ENCODE results near the gene PGLYRP1.

PGLYRP1 gene, protein sequence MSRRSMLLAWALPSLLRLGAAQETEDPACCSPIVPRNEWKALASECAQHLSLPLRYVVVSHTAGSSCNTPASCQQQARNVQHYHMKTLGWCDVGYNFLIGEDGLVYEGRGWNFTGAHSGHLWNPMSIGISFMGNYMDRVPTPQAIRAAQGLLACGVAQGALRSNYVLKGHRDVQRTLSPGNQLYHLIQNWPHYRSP

DNA sequence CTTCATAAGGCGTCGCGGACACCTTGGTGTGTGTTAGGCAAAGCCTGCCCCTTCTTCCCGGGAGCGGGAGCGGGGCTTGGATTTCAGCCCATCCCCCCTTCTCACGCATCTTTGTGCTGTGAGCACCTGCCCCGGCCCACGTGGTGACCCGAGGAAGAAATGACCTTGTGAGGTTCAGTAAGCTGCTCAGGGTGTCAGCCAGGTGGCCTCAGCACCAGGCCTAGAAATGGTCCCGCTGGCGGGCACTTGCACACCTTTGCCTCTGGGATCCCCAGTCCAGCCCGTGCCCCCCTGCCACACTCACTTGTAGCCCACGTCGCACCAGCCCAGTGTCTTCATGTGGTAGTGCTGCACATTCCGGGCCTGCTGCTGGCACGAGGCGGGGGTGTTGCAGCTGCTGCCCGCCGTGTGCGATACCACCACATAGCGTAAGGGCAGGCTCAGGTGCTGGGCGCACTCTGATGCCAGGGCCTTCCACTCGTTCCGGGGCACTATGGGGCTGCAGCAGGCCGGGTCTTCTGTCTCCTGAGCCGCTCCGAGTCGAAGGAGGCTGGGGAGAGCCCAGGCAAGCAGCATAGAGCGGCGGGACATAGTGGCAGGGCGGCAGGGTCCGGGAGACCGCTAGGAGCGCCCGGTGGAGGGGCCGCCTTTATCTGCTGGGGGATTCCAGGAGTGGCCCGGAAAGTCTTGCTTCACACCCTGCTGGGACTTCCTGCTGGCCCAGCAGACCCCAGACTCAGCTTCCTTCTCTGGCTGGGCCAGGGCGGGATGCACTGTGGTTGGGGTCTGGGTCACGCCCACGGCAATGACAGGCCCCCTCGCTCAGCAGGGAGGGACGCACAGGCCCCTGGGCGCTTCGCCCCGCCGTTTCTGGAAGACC, at the start of gene PGLYRP1:
TSS of gene PGLYRP1 (minus strand) at position 623 of the 880 bp plus-strand sequence. CDS start at position 591, 32 bp downstream.
- peaks cover 17% of the 10 kb centered on the region for H3K4me1 Mint-ChIP-seq
- DNase-seq (ENCODE audit: low spot score in 2 of 2) (no peak), ATAC-seq (replicated peaks; ENCODE audit: extremely low read depth, poor library complexity, severe bottlenecking) (no peak)
- peaks cover 33% of the 10 kb centered on the region for H3K27me3 Mint-ChIP-seq
- H3K9me3 Mint-ChIP-seq, result no peaks in the 10 kb centered on the region
- H3K36me3 Mint-ChIP-seq (ENCODE audit: insufficient read depth), result no peaks in the 10 kb centered on the region
- no peak within 1 kb of the TSS for H3K4me3 Mint-ChIP-seq
- H3K27ac Mint-ChIP-seq (ENCODE audit: low read depth), result no peak within 1 kb of the TSS

DNA sequence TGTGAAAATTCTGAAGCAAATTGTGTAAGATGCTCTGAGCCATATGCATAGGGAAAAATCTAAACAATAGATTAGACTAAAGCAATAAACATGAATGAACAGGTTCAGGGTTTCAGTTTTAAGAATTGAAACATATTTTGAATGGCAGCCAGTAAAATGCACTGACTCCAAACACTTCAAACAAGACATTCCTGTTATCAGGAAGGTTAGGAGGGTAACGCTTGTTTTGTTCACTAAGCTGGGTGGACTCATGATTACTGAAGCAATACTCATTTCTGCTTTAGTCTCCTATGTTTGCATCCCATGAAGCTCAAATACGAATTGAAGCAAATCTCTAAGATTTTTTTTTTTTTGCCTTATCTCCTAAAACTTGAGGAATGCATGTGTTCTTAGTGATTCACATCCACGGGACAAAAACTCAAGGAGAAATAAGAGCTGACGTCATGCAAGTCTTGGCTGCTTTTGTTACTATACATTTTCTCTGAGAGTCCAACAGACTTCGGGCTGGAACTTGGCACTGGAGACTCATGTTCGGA, 47.0 kb upstream of the PGLYRP1 start:
- DNase-seq (ENCODE audit: low spot score in 2 of 2) (no peak), ATAC-seq (replicated peaks; ENCODE audit: extremely low read depth, poor library complexity, severe bottlenecking) (no peak)
- peaks cover 95% of the 10 kb centered on the region for H3K27me3 Mint-ChIP-seq
- no peak overlapping the region for H3K27ac Mint-ChIP-seq (ENCODE audit: low read depth)
- H3K9me3 Mint-ChIP-seq, result no peaks in the 10 kb centered on the region
- no peaks in the 10 kb centered on the region for H3K36me3 Mint-ChIP-seq (ENCODE audit: insufficient read depth)
- no peaks in the 10 kb centered on the region for H3K4me1 Mint-ChIP-seq
- no peak overlapping the region for H3K4me3 Mint-ChIP-seq

DNA sequence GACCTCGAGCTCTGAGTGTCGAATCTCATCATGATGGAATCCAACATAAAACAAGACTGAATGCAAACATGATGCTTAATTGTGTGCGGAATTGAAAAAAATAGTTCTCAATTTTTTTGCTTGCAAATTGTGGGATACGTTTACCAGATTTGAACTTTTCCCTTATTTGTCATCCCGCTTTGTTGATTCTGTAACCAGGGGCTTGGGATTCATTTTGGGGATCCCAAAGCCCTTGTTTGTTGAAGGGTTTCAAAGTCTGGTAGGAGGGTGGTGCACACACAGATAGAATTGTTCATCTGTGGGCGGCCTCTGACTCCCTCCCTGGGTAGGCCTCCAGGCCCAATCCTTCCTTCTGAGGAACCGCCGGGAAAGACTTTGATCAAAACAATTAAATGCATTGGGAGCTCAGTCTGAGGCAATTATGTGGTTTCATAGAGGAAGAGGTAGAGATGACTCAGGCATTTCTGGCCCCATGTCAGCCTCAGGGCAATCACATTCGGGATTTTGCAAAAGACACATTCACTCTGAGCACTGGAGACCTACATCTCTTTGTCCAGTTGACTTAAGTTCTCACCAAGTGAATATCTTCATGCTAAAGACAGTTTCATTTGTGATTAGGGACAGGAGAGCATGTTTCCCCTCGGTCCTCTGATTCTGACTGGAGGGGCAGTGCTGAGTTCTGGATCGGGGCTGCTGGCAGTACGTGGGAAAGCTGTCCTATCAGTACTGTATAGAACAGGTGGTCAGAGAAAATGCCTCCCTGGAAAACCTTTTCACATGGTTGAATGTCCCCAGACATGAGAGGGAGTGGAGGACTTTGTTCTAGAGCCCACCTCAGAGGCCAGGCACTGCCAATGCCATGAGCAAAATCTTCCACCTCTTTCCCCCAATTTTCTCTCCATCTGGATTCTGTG, 45.7 kb upstream of the PGLYRP1 start:
- DNase-seq (ENCODE audit: low spot score in 2 of 2) (no peak), ATAC-seq (replicated peaks; ENCODE audit: extremely low read depth, poor library complexity, severe bottlenecking) (no peak)
- Mint-ChIP-seq H3K36me3 (ENCODE audit: insufficient read depth) (no peaks in the 10 kb centered on the region), H3K27ac (ENCODE audit: low read depth) (no peak overlapping the region), H3K27me3 (peaks cover 95% of the 10 kb centered on the region), H3K4me3 (no peak overlapping the region), H3K4me1 (no peaks in the 10 kb centered on the region), H3K9me3 (no peaks in the 10 kb centered on the region)

DNA sequence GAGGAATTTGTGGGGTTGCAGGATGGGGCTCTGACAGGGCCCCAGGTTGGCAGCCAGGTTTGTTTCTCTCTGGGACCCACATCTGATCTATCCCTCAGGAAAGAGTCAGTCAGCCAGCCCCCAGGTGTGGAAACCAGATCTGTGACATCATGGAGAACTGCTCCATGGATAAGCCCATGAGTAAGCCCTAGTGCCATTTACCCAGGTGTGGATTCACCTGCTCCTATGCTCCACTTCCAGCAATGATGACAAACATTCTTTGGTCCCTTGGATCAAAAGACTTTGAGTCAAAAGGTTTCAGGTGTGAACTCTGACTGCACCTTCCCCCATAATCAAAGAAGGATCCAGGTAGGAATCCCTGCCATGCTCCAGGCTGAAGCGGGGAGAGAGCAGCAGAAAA, 44.8 kb upstream of the PGLYRP1 start:
- no peaks in the 10 kb centered on the region for H3K9me3 Mint-ChIP-seq
- peaks cover 95% of the 10 kb centered on the region for H3K27me3 Mint-ChIP-seq
- no peaks in the 10 kb centered on the region for H3K4me1 Mint-ChIP-seq
- H3K27ac Mint-ChIP-seq (ENCODE audit: low read depth), result no peak overlapping the region
- H3K36me3 Mint-ChIP-seq (ENCODE audit: insufficient read depth), result no peaks in the 10 kb centered on the region
- no peak for DNase-seq (ENCODE audit: low spot score in 2 of 2)
- ATAC-seq (replicated peaks; ENCODE audit: extremely low read depth, poor library complexity, severe bottlenecking), result no peak
- no peak overlapping the region for H3K4me3 Mint-ChIP-seq

DNA sequence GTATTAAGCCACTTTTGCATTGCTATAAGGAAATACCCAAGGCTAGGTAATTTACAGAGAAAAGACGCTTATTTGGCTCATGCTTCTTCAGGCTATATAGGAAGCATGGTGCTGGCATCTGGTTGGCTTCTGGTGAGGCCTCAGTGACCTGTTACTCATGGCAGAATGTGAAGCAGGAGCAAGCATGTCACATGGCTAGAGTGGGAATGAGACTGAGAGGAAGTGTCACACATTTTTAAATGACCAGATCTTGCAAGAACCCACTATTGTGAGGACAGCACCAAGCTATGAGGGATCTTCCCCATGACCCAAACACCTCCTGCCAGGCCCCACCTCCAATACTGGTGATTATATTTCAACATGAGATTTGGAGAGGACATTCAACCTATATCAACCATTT, 43.6 kb upstream of the PGLYRP1 start:
- Mint-ChIP-seq H3K9me3 (no peaks in the 10 kb centered on the region), H3K4me3 (no peak overlapping the region), H3K27ac (ENCODE audit: low read depth) (no peak overlapping the region), H3K4me1 (no peaks in the 10 kb centered on the region), H3K36me3 (ENCODE audit: insufficient read depth) (no peaks in the 10 kb centered on the region), H3K27me3 (peaks cover 95% of the 10 kb centered on the region)
- ATAC-seq (replicated peaks; ENCODE audit: extremely low read depth, poor library complexity, severe bottlenecking), result no peak
- no peak for DNase-seq (ENCODE audit: low spot score in 2 of 2)

DNA sequence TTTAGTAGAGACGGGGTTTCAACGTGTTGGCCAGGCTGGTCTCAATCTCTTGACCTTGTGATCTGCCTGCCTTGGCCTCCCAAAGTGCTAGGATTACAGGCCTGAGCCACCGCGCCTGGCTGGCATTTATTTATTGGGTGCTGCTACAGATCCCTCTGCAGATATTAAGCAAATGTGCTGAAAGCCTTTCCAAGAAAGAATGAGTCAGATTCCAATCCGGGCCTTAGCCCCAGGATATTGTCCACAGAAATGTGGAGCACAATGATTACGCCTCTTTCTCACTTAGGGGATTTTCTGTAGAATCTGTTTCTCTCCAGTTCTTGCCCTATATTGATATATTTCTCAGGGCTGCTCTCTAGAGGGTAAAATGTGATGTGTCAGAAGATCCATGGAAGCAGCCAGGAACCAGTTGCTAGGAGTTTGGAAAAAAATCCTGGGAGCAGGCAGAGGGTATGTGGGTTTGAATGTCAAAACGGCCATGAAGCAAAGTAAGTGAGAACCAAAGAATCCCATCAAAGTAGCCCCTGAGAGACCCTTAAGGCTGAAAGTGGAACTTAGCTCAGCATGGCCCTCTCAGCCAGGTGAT, 42.7 kb upstream of the PGLYRP1 start:
- Mint-ChIP-seq H3K9me3 (no peaks in the 10 kb centered on the region), H3K27ac (ENCODE audit: low read depth) (no peak overlapping the region), H3K27me3 (peaks cover 95% of the 10 kb centered on the region), H3K4me3 (no peak overlapping the region), H3K36me3 (ENCODE audit: insufficient read depth) (no peaks in the 10 kb centered on the region), H3K4me1 (no peaks in the 10 kb centered on the region)
- no peak for ATAC-seq (replicated peaks; ENCODE audit: extremely low read depth, poor library complexity, severe bottlenecking)
- DNase-seq (ENCODE audit: low spot score in 2 of 2), result no peak

DNA sequence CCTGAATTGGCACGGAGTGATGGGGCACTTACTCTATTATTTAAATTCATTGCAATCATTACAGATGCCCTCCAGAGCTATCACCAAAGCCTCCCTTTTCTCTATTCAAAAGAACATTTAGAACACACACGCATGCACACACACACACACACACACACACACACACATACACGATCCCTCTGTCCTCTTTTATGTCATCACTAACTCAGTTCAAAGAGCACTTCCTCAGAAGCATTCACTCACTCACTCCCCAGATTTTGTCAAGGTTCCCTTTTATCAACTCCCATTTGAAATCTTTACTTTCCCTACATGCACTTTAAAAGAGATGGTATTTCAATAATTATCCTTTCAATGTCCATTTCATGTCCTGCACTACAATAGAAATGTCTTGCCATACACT, 40.3 kb upstream of the PGLYRP1 start:
- Mint-ChIP-seq H3K4me1 (no peaks in the 10 kb centered on the region), H3K4me3 (no peak overlapping the region), H3K27ac (ENCODE audit: low read depth) (no peak overlapping the region), H3K27me3 (peaks cover 94% of the 10 kb centered on the region), H3K36me3 (ENCODE audit: insufficient read depth) (no peaks in the 10 kb centered on the region), H3K9me3 (no peaks in the 10 kb centered on the region)
- no peak for DNase-seq (ENCODE audit: low spot score in 2 of 2)
- ATAC-seq (replicated peaks; ENCODE audit: extremely low read depth, poor library complexity, severe bottlenecking), result no peak

DNA sequence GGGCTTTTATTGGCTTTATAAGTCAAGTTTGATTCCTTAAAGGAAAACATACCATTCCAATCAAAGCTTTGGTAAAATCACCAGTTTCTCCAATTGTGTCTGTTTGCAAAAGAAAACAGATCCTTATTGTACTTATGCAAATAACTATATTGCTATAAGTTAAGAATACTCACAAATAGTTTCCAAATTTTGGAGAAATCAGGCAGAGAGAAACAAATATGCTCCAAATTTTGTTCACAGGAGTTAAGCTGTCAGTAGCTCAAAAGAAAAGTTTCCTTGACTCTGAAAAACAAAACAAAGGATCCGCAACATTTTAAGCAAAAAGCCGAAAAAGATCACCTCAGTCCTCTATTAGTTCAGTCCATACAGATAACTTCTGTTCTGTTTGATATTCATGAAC, 37.2 kb upstream of the PGLYRP1 start:
- Mint-ChIP-seq H3K9me3 (no peaks in the 10 kb centered on the region), H3K4me1 (no peaks in the 10 kb centered on the region), H3K4me3 (no peak overlapping the region), H3K27me3 (peaks cover 94% of the 10 kb centered on the region), H3K27ac (ENCODE audit: low read depth) (no peak overlapping the region), H3K36me3 (ENCODE audit: insufficient read depth) (no peaks in the 10 kb centered on the region)
- no peak for DNase-seq (ENCODE audit: low spot score in 2 of 2)
- ATAC-seq (replicated peaks; ENCODE audit: extremely low read depth, poor library complexity, severe bottlenecking), result no peak

DNA sequence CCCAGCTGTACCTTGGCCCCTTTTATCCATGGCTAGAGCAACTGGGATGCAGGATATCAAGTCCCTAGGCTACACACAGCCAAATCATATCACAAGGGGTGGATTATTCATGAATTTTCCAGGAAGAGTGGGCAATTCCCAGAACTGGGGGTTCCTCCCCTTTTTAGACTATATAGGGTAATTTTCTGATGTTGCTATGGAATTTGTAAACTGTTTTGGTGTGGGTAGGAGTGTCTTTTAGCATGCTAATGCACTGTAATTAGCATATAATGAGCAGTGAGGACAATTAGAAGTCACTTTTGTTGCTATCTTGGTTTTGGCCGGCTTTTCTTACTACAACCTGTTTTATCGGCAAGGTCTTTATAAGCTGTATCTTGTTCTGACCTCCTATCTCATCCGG, 35.9 kb upstream of the PGLYRP1 start:
- H3K36me3 Mint-ChIP-seq (ENCODE audit: insufficient read depth), result no peaks in the 10 kb centered on the region
- H3K4me3 Mint-ChIP-seq, result no peak overlapping the region
- no peak for ATAC-seq (replicated peaks; ENCODE audit: extremely low read depth, poor library complexity, severe bottlenecking)
- no peak for DNase-seq (ENCODE audit: low spot score in 2 of 2)
- H3K4me1 Mint-ChIP-seq, result no peaks in the 10 kb centered on the region
- no peaks in the 10 kb centered on the region for H3K9me3 Mint-ChIP-seq
- no peak overlapping the region for H3K27ac Mint-ChIP-seq (ENCODE audit: low read depth)
- peaks cover 94% of the 10 kb centered on the region for H3K27me3 Mint-ChIP-seq

DNA sequence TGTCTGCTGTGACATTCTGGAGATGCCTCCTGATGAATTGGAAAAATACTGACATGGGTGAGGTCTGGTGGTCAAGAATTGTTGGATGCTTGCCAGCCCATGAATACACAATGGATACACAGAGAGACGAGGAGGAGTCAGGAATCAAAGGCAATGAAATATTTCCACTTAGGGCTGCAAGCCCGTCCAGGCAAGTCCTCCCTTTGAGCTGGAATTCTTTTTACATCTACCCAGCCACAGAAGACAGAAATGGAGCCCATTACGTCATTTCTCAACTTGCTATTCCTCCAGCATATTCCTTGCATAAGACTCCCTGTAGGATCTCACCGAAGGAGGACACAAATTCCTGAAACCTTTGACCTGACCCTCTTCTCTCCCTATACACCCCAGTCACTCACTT, 33.7 kb upstream of the PGLYRP1 start:
- Mint-ChIP-seq H3K4me3 (no peak overlapping the region), H3K27ac (ENCODE audit: low read depth) (no peak overlapping the region), H3K4me1 (no peaks in the 10 kb centered on the region), H3K27me3 (peaks cover 82% of the 10 kb centered on the region), H3K9me3 (no peaks in the 10 kb centered on the region), H3K36me3 (ENCODE audit: insufficient read depth) (no peaks in the 10 kb centered on the region)
- no peak for DNase-seq (ENCODE audit: low spot score in 2 of 2)
- ATAC-seq (replicated peaks; ENCODE audit: extremely low read depth, poor library complexity, severe bottlenecking), result no peak

DNA sequence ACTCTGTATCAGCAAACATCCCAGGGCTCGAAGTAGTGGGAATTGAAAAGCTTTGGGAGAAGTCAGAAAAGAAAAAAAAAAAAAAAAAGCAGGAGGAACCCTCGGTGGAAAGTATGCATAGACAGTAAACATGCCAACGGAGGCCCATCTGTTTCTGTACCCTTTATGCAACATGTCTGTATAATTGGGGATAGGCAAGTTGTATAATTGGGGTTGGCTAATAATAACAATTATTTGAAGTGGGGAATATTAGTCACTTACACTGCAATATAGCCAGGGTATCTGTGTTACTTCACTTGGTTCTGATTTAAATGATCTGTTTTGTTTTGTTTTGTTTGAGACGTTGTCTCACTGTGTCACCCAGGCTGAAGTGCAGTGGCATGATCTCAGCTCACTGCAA, 30.0 kb upstream of the PGLYRP1 start:
- no peak for DNase-seq (ENCODE audit: low spot score in 2 of 2)
- ATAC-seq (replicated peaks; ENCODE audit: extremely low read depth, poor library complexity, severe bottlenecking), result no peak
- Mint-ChIP-seq H3K9me3 (no peaks in the 10 kb centered on the region), H3K4me1 (no peaks in the 10 kb centered on the region), H3K27ac (ENCODE audit: low read depth) (no peak overlapping the region), H3K27me3 (peaks cover 87% of the 10 kb centered on the region), H3K36me3 (ENCODE audit: insufficient read depth) (no peaks in the 10 kb centered on the region), H3K4me3 (no peak overlapping the region)

DNA sequence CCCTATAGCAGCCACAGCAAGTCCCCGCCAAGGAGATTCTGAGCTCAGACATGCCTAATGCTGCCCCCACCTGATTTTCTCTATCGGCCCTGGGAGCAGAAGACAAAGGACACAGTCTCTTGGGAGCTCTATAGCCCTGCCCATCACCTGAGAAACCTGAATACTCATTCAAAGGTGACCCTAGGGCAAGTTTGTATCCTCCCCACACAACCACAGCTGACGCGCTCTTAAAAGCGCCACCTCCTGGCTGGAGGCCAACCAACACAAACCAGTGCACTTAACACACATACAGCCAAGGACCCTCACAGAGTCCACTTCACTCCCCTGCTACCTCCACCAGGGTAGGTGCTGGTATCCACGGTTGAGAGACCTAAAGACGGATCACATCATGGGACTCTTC, 26.7 kb upstream of the PGLYRP1 start:
- DNase-seq (ENCODE audit: low spot score in 2 of 2) (no peak), ATAC-seq (replicated peaks; ENCODE audit: extremely low read depth, poor library complexity, severe bottlenecking) (no peak)
- Mint-ChIP-seq H3K27me3 (peaks cover 88% of the 10 kb centered on the region), H3K27ac (ENCODE audit: low read depth) (no peak overlapping the region), H3K4me3 (no peak overlapping the region), H3K4me1 (no peaks in the 10 kb centered on the region), H3K9me3 (no peaks in the 10 kb centered on the region), H3K36me3 (ENCODE audit: insufficient read depth) (no peaks in the 10 kb centered on the region)

All from central memory CD8-positive, alpha-beta T cell (primary cell).